ENCODE data around the gene MTMR1. TPM values are rescaled to one million over a fixed set of nuclear protein-coding genes. Genes with fewer than 3 reads are reported as not detected.

MTMR1 gene
- total RNA-seq, 1 donor, result 30.2 TPM

- no peak overlapping the region for H3K4me3 ChIP-seq (ENCODE audit: low read depth, low read length)
- DNase-seq (ENCODE audit: low read depth), result no peak
- TF ChIP-seq CTCF (IDR thresholded peaks at IDR 0.05; ENCODE audit: insufficient read depth, low read depth, low read length), result no peak
Measured at GRCh38 chrX:150703695-150703974, 10.4 kb downstream of the MTMR1 start.

GRCh38 chrX:150704030-150704613 lies 10.9 kb downstream of the MTMR1 start:
- H3K4me3 ChIP-seq (ENCODE audit: low read depth, low read length), result no peak overlapping the region
- peak; percentile 22 for DNase-seq (ENCODE audit: low read depth)
- no peak for TF ChIP-seq CTCF (IDR thresholded peaks at IDR 0.05; ENCODE audit: insufficient read depth, low read depth, low read length)

GRCh38 chrX:150712619-150713018 lies 19.4 kb downstream of the MTMR1 start:
- no peak overlapping the region for H3K4me3 ChIP-seq (ENCODE audit: low read depth, low read length)
- TF ChIP-seq CTCF (IDR thresholded peaks at IDR 0.05; ENCODE audit: insufficient read depth, low read depth, low read length), result no peak
- no peak for DNase-seq (ENCODE audit: low read depth)

GRCh38 chrX:150715184-150715583 lies 22.0 kb downstream of the MTMR1 start:
- no peak for TF ChIP-seq CTCF (IDR thresholded peaks at IDR 0.05; ENCODE audit: insufficient read depth, low read depth, low read length)
- DNase-seq (ENCODE audit: low read depth), result no peak
- no peak overlapping the region for H3K4me3 ChIP-seq (ENCODE audit: low read depth, low read length)

GRCh38 chrX:150719621-150720020 lies 26.4 kb downstream of the MTMR1 start:
- TF ChIP-seq CTCF (IDR thresholded peaks at IDR 0.05; ENCODE audit: insufficient read depth, low read depth, low read length), result no peak
- no peak overlapping the region for H3K4me3 ChIP-seq (ENCODE audit: low read depth, low read length)

GRCh38 chrX:150729956-150730355 lies 36.8 kb downstream of the MTMR1 start:
- TF ChIP-seq CTCF (IDR thresholded peaks at IDR 0.05; ENCODE audit: insufficient read depth, low read depth, low read length), result no peak

More at GRCh38 chrX:150719621-150720020, 26.4 kb downstream of the MTMR1 start:
- no peak for DNase-seq (ENCODE audit: low read depth)

GRCh38 chrX:150730719-150731118 lies 37.5 kb downstream of the MTMR1 start:
- DNase-seq (ENCODE audit: low read depth), result peak; percentile 42
- no peak for TF ChIP-seq CTCF (IDR thresholded peaks at IDR 0.05; ENCODE audit: insufficient read depth, low read depth, low read length)
- H3K4me3 ChIP-seq (ENCODE audit: low read depth, low read length), result no peak overlapping the region

More at GRCh38 chrX:150729956-150730355, 36.8 kb downstream of the MTMR1 start:
- H3K4me3 ChIP-seq (ENCODE audit: low read depth, low read length), result no peak overlapping the region
- no peak for DNase-seq (ENCODE audit: low read depth)
